ENCODE data around the gene ZSWIM6.

ZSWIM6 gene

GRCh38 chr5:61435368-61435767 lies 103.3 kb downstream of the ZSWIM6 start:
- TF ChIP-seq, protein P1, sequence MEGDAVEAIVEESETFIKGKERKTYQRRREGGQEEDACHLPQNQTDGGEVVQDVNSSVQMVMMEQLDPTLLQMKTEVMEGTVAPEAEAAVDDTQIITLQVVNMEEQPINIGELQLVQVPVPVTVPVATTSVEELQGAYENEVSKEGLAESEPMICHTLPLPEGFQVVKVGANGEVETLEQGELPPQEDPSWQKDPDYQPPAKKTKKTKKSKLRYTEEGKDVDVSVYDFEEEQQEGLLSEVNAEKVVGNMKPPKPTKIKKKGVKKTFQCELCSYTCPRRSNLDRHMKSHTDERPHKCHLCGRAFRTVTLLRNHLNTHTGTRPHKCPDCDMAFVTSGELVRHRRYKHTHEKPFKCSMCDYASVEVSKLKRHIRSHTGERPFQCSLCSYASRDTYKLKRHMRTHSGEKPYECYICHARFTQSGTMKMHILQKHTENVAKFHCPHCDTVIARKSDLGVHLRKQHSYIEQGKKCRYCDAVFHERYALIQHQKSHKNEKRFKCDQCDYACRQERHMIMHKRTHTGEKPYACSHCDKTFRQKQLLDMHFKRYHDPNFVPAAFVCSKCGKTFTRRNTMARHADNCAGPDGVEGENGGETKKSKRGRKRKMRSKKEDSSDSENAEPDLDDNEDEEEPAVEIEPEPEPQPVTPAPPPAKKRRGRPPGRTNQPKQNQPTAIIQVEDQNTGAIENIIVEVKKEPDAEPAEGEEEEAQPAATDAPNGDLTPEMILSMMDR (IDR thresholded peaks at IDR 0.05; ENCODE audit: extremely low read depth, missing control alignments): no peak
- DNase-seq (ENCODE audit: low spot score): no peak

DNA sequence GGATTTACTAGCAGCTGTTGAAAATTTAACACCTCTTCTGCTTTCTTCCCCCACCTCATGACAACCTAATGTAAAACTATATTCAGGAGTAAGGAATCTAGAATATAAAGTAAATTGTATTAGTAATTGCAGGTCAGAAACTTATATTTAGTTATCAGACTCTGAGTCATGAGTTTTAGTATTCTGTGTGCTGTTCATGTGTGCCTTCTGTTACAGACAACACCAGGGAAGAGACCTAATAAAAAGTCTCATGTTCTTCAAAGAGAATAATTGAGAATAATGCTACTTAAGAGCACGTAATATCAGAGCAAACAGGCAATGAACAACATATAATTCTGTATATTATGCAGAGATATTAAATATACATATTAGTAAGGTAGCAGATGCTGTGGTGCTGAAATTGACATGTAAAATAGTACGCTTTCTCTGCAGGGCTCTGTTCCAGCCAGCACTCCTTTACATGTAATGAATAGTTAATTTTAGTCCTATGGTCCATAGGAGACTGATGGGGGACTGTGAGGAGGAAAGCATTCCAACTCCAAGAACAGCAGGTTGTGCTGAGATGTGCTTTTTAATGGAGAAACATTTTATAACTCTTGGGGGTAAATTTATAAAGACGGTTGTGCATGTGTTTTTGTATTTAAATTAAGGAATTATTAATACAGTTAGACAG lies 106.4 kb downstream of the ZSWIM6 start:
- TF ChIP-seq, protein P1 (IDR thresholded peaks at IDR 0.05; ENCODE audit: extremely low read depth, missing control alignments): no peak
- DNase-seq (ENCODE audit: low spot score): no peak

- TF ChIP-seq, protein P1 (IDR thresholded peaks at IDR 0.05; ENCODE audit: extremely low read depth, missing control alignments): no peak
- DNase-seq (ENCODE audit: low spot score): no peak
Measured at GRCh38 chr5:61440086-61440485, 108.0 kb downstream of the ZSWIM6 start.

DNA sequence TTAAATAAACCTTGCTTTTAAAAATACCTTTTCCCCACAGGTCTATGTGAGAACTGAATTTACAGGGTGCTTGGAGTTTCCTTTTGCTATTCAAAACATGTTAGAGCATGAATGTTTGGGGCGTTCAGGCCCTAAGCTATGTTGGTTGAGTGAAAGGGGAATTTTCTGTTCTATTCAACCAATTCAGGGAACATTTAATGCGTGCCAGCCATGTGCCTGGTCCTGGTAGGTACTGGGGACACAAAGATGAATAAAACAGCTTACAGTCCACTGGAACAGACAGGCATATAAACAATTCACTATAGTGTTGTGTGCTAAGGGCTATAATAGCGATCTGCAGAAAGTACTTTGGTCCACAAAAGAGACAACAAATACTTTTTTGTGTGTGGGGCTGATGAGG lies 108.5 kb downstream of the ZSWIM6 start:
- no peak for DNase-seq (ENCODE audit: low spot score)
- TF ChIP-seq, protein P1 (IDR thresholded peaks at IDR 0.05; ENCODE audit: extremely low read depth, missing control alignments): no peak

GRCh38 chr5:61441742-61442141 lies 109.7 kb downstream of the ZSWIM6 start:
- TF ChIP-seq, protein P1 (IDR thresholded peaks at IDR 0.05; ENCODE audit: extremely low read depth, missing control alignments): no peak
- DNase-seq (ENCODE audit: low spot score): no peak

DNA sequence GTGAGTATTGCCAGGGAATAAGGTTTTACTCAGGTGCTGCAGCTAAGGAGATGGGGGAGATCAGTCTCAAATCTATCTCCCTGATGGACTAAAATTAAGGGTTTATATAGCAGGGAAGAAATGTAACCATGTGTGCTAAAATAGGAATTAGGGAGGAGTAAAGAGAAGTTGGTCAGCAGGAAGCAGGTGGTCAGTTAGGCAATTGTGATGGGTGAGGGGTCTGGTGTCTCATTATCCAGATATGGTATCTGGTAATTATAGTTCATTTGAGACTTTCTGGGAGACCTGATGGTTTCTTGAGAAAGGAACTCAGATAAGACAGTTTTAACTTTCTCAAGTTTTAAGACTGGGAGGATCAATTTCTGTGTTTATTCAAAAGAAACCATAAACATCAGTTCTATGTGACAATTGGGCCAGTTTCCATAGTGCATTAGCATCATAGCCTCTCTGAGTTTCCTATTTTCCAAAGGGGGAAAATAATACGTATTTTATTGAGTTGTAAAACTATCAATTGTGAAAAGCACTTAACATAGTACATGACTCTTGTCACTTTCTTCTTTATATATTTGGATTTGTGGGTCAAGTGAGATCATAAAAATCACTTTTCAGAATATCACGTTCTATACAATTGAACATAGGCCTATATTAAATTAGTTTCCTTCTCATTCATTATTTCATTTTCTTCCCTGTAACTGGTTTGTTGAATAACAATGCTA lies 115.9 kb downstream of the ZSWIM6 start:
- no peak for DNase-seq (ENCODE audit: low spot score)
- TF ChIP-seq, protein P1 (IDR thresholded peaks at IDR 0.05; ENCODE audit: extremely low read depth, missing control alignments): no peak

- no peak for DNase-seq (ENCODE audit: low spot score)
- TF ChIP-seq, protein P1 (IDR thresholded peaks at IDR 0.05; ENCODE audit: extremely low read depth, missing control alignments): no peak
Measured at GRCh38 chr5:61449804-61450492, 117.9 kb downstream of the ZSWIM6 start.
